K562 (cell line): ENCODE measurements around the gene KRT75. TPM values are rescaled to one million over a fixed set of nuclear protein-coding genes. Genes with fewer than 3 reads are reported as not detected.

ENCODE experiments used
- ATAC-seq: fragments of 200-7000 bp; cut with Tn5 transposase; 3 replicates; pipeline ENCODE4 v1.9.1; 2020; ENCODE audit warnings: moderate library complexity
- BruUV-seq: library from RNA; stranded (reverse); fragments of 400-500 nt; replicated peaks from 2 replicates; lab custom pipeline; 2021; lab: Mats Ljungman, UMichigan
- CTCF ChIA-PET: fragments of 300-600 bp; formaldehyde crosslinking; extraction: SDS; loops from one replicate; lab custom pipeline; 2021; ENCODE audit warnings: low intra/inter-chr PET ratio; lab: Yijun Ruan, JAX
- POLR2A ChIA-PET: fragments of 300-600, 350-650 bp; sonication (Branson Sonifier 250); formaldehyde crosslinking; extraction: SDS; loops from one replicate; lab custom pipeline; 2021; ENCODE audit warnings: antibody characterized with exemption, inconsistent platforms; lab: Yijun Ruan, JAX
- DNase-seq, 4 experiments: peaks; one replicate each; pipeline versions ENCODE4 v3.0.0 to v3.0.0-alpha.2; 2011 to 2018; ENCODE audit warnings: low spot score in 3 of 4, mixed read lengths in 3 of 4; ENCODE audit errors: extremely low read depth in 1 of 4
- FAIRE-seq: peaks from 2 replicates; lab custom pipeline; 2011; peaks lifted over from hg19 to GRCh38; lab: Jason Lieb, UNC
- H2AFZ ChIP-seq: 2 replicates; pipeline ENCODE4 v1.6.0; 2011; ENCODE audit warnings: low read depth, low read length, control low read depth, inconsistent platforms
- H3K27ac ChIP-seq: fragments of 200-600 bp; 3 replicates; pipeline ENCODE4 v1.8.0; 2011; ENCODE audit warnings: low read depth, mild to moderate bottlenecking, control low read depth, inconsistent platforms, low read length, moderate library complexity, mixed read lengths; ENCODE audit errors: extremely low read depth
- H3K27me3 ChIP-seq, 2 experiments: fragments of 300-600 bp in 1 of 2; 2 replicates in 1 of 2; 3 replicates in 1 of 2; pipeline versions ENCODE4 v1.6.0 to v1.8.0; 2011; ENCODE audit warnings: inconsistent platforms in 2 of 2, low read length in 2 of 2, mild to moderate bottlenecking in 1 of 2, mixed read lengths in 1 of 2, moderate library complexity in 1 of 2; ENCODE audit not compliant: control insufficient read depth in 2 of 2, insufficient read depth in 2 of 2
- H3K36me3 ChIP-seq: fragments of 300-600 bp; 3 replicates; pipeline ENCODE4 v1.8.0; 2011; ENCODE audit warnings: mild to moderate bottlenecking, low read length, inconsistent platforms; ENCODE audit not compliant: control insufficient read depth, insufficient read depth
- H3K4me1 ChIP-seq, 2 experiments: fragments of 200-600 bp in 1 of 2; replicated peaks in 1 of 2; 2 replicates in 1 of 2; 3 replicates in 1 of 2; pipeline versions ENCODE4 v1.5.1 to v1.8.0; 2011; ENCODE audit warnings: inconsistent platforms in 2 of 2, low read length in 2 of 2, mild to moderate bottlenecking in 1 of 2, mixed read lengths in 1 of 2, moderate library complexity in 1 of 2; ENCODE audit not compliant: control insufficient read depth in 2 of 2, insufficient read depth in 2 of 2
- H3K4me2 ChIP-seq: 2 replicates; pipeline ENCODE4 v1.6.1; 2011; ENCODE audit warnings: low read length, control low read depth, inconsistent platforms, mixed read lengths; ENCODE audit not compliant: insufficient read depth
- H3K4me3 ChIP-seq: fragments of 200-600 bp; sonication (generic), shearing (Covaris generic); 2 replicates; pipeline ENCODE4 v1.5.1; 2016; ENCODE audit warnings: control low read depth, inconsistent platforms
- H3K79me2 ChIP-seq: fragments of 200-600 bp; 3 replicates; pipeline ENCODE4 v1.8.0; 2011; ENCODE audit warnings: low read length, inconsistent platforms; ENCODE audit not compliant: control insufficient read depth, insufficient read depth
- H3K9ac ChIP-seq, 2 experiments: 2 replicates each; pipeline versions ENCODE4 v1.6.0 to v1.6.1; 2011; ENCODE audit warnings: low read depth in 2 of 2, low read length in 2 of 2, control low read depth in 1 of 2, inconsistent platforms in 1 of 2, mild to moderate bottlenecking in 1 of 2, mixed read lengths in 1 of 2; ENCODE audit not compliant: insufficient read depth in 1 of 2
- H3K9me1 ChIP-seq: one replicate; pipeline ENCODE4 v1.6.0; 2011; ENCODE audit warnings: inconsistent platforms, mild to moderate bottlenecking, low read length, moderate library complexity; ENCODE audit not compliant: control insufficient read depth, insufficient read depth
- H3K9me3 ChIP-seq: replicated peaks from 2 replicates; pipeline ENCODE4 v1.5.1; 2011; ENCODE audit warnings: low read depth, low read length, inconsistent platforms; ENCODE audit not compliant: control insufficient read depth, insufficient read depth
- H4K20me1 ChIP-seq: replicated peaks from 2 replicates; pipeline ENCODE4 v1.6.1; 2011; ENCODE audit warnings: low read length, inconsistent platforms, mixed read lengths; ENCODE audit not compliant: control insufficient read depth, insufficient read depth
- CREBBP ChIP-seq: IDR thresholded peaks from one replicate; pipeline ENCODE4 v1.6.1; 2012; ENCODE audit warnings: low read depth, mild to moderate bottlenecking, control low read depth, inconsistent platforms, low read length
- DPF2 ChIP-seq: fragments of 450-650 bp; IDR thresholded peaks from 2 replicates; pipeline ENCODE4 v1.6.1; 2016
- EP300 ChIP-seq: IDR thresholded peaks from 2 replicates; pipeline ENCODE4 v1.6.1; 2012; ENCODE audit warnings: low read length, improper control_type of control experiment
- EWSR1 ChIP-seq: fragments of 450-650 bp; IDR thresholded peaks from 2 replicates; pipeline ENCODE4 v1.6.1; 2018; ENCODE audit warnings: borderline replicate concordance, mild to moderate bottlenecking, low read depth, moderate library complexity; ENCODE audit not compliant: partially characterized antibody
- EZH2 ChIP-seq: IDR thresholded peaks from 2 replicates; pipeline ENCODE4 v1.6.1; 2012; ENCODE audit warnings: low read depth, mild to moderate bottlenecking, inconsistent platforms, low read length, borderline replicate concordance
- MED1 ChIP-seq: sonication (generic); formaldehyde crosslinking; IDR thresholded peaks from 2 replicates; pipeline ENCODE4 v1.8.1; 2023; ENCODE audit warnings: missing genetic modification reagents, borderline replicate concordance
- MYNN ChIP-seq, 2 experiments: sonication (generic); formaldehyde crosslinking in 1 of 2; IDR thresholded peaks; 2 replicates each; pipeline versions ENCODE4 v1.5.0 to v1.6.1; 2016 to 2020; ENCODE audit warnings: antibody characterized with exemption in 1 of 2, missing genetic modification reagents in 1 of 2
- RNF219 ChIP-seq: fragments of 250-450 bp; sonication (Bioruptor Pico); IDR thresholded peaks from 2 replicates; pipeline ENCODE4 v1.5.0; 2022; ENCODE audit warnings: mild to moderate bottlenecking
- SMARCA5 ChIP-seq: fragments of 450-650 bp; IDR thresholded peaks from 2 replicates; pipeline ENCODE4 v1.6.1; 2016
- ZBED1 ChIP-seq: IDR thresholded peaks from 2 replicates; pipeline ENCODE4 v1.6.1; 2014
- ZNF311 ChIP-seq: fragments of 250-450 bp; sonication (Bioruptor Pico); IDR thresholded peaks from 2 replicates; pipeline ENCODE4 v1.4.0; 2020; ENCODE audit warnings: mild to moderate bottlenecking, moderate library complexity
- ZNF778 ChIP-seq: fragments of 450-650 bp; formaldehyde crosslinking; IDR thresholded peaks from 2 replicates; pipeline ENCODE4 v1.4.0; 2020; ENCODE audit warnings: mild to moderate bottlenecking, moderate library complexity
- WGBS: fragments of 100-300 bp; shearing (Covaris generic); methylation state at CpG from one replicate; pipeline ENCODE4 v1.1.6; 2016; ENCODE audit warnings: low coverage, mixed read lengths; ENCODE audit not compliant: insufficient coverage; ENCODE audit errors: missing lambda C conversion rate; 5-methylcytosine and 5-hydroxymethylcytosine counted together
- in situ Hi-C: fragments of 300-500 bp; cut with MboI; formaldehyde crosslinking; loops from 4 replicates; pipeline ENCODE4 v1.15.0; 2018; ENCODE audit warnings: inconsistent platforms, mixed read lengths
- intact Hi-C: fragments of 100-400 bp; cut with micrococcal nuclease; formaldehyde crosslinking; loops from 2 replicates; pipeline ENCODE4 v1.14.2; 2022
- polyA plus RNA-seq, 8 experiments: library from polyadenylated mRNA; depleted of rRNA in 4 of 8; stranded (reverse) in 5 of 8; unstranded in 3 of 8; fragments of >200 nt; fragmentation: Nextera tagmentation in 2 of 8; fragmentation: Illumina TruSeq in 1 of 8; extraction: Ambion mirVana in 2 of 8; extraction: Trizol in 1 of 8; gene quantifications; 2 replicates each; pipeline versions ENCODE4 v1.2.1 to v1.2.3, GENCODE V29; 2011 to 2014; ENCODE audit warnings: inconsistent platforms in 1 of 8, missing spikeins in 1 of 8
- total RNA-seq, 7 experiments: library from RNA; depleted of rRNA in 6 of 7; stranded (reverse); fragments of >200 nt in 6 of 7; fragmentation: Illumina TruSeq in 2 of 7; extraction: Trizol in 2 of 7; gene quantifications; 2 replicates each; pipeline versions ENCODE4 v1.2.1 to v1.2.3, GENCODE V29; 2011 to 2021; ENCODE audit warnings: low replicate concordance in 1 of 7
- TF ChIP-seq, protein P1 (sequence below): fragments of 250-450 bp; sonication (Bioruptor Pico); IDR thresholded peaks from 2 replicates; pipeline ENCODE4 v1.4.0; 2020; ENCODE audit warnings: mild to moderate bottlenecking
- TF ChIP-seq, protein P2 (sequence below), 3 experiments: fragments of 200-800 bp in 1 of 3; fragments of 250-450 bp in 1 of 3; fragments of 450-650 bp in 1 of 3; sonication (Bioruptor Pico) in 1 of 3; sonication (Bioruptor generic) in 1 of 3; formaldehyde crosslinking in 1 of 3; IDR thresholded peaks; 2 replicates each; pipeline versions ENCODE4 v1.6.1 to v1.8.0; 2016 to 2022; ENCODE audit warnings: mild to moderate bottlenecking in 2 of 3, missing genetic modification characterization in 2 of 3, missing compliant biosample characterization in 1 of 3, moderate library complexity in 1 of 3

Gene KRT75
- total and polyA plus RNA-seq, 9 of the 15 experiments (the other 6 are each of a cell fraction or from before 2014, with no cell fraction given), result not detected

DNA sequence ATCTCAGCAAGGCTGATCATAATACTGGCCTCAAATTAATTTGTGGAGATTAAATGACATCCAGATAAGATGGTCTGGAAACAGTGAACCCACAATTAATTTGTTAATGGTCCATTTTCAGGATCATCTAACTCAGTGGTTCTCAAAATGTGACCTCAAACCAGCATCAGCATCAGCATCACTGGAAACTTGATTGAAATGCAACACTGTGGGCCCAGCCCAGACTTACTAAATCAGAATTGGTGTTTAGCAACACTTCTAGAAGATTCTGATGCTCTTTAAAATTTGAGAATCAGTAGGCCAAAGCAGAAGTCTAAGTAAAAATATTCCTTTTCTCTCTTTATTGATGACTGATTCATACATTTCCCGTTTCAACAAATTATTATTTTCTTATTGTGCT, 17.4 kb downstream of the KRT75 start:
- Histone ChIP-seq H3K4me1 (no peaks in the 10 kb centered on the region; a peak in 1 of 5 replicates), H3K9ac (no peak overlapping the region), H3K27me3 (peaks cover 0 to 20% of the 10 kb centered on the region in 2 experiments; a peak in 2 of 5 replicates), H2AFZ (no peak overlapping the region), H3K9me1 (peaks cover 3% of the 10 kb centered on the region), H4K20me1 (peaks cover 7% of the 10 kb centered on the region; the same call in 1 of the 2 replicates), H3K4me3 (no peak overlapping the region), H3K79me2 (no peaks in the 10 kb centered on the region), H3K36me3 (no peaks in the 10 kb centered on the region), H3K4me2 (no peak overlapping the region), H3K9me3 (no peaks in the 10 kb centered on the region), H3K27ac (no peak overlapping the region)
- DNase-seq (no peak), ATAC-seq (no peak), FAIRE-seq (no peak)
- intact Hi-C loops (no loop called here), in situ Hi-C loops (no loop called here)
- CTCF ChIA-PET, result no interaction called here
- WGBS, result 0% methylated on average over 1 of the region's 1 CpG
- BruUV-seq, result no TSS peak
- no peak for TF ChIP-seq DPF2
- no peak for TF ChIP-seq EP300
- no peak for TF ChIP-seq MED1 (CRISPR knock-in tag)
- TF ChIP-seq ZNF311, result no peak
- TF ChIP-seq, protein P1, sequence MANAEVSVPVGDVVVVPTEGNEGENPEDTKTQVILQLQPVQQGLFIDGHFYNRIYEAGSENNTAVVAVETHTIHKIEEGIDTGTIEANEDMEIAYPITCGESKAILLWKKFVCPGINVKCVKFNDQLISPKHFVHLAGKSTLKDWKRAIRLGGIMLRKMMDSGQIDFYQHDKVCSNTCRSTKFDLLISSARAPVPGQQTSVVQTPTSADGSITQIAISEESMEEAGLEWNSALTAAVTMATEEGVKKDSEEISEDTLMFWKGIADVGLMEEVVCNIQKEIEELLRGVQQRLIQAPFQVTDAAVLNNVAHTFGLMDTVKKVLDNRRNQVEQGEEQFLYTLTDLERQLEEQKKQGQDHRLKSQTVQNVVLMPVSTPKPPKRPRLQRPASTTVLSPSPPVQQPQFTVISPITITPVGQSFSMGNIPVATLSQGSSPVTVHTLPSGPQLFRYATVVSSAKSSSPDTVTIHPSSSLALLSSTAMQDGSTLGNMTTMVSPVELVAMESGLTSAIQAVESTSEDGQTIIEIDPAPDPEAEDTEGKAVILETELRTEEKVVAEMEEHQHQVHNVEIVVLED (CRISPR knock-in tag), result no peak
- TF ChIP-seq SMARCA5, result no peak
- no peak for TF ChIP-seq MYNN (IDR thresholded peaks at IDR 0.05)
- TF ChIP-seq MYNN (CRISPR knock-in tag; IDR thresholded peaks at IDR 0.05), result no peak
- TF ChIP-seq, protein P2, sequence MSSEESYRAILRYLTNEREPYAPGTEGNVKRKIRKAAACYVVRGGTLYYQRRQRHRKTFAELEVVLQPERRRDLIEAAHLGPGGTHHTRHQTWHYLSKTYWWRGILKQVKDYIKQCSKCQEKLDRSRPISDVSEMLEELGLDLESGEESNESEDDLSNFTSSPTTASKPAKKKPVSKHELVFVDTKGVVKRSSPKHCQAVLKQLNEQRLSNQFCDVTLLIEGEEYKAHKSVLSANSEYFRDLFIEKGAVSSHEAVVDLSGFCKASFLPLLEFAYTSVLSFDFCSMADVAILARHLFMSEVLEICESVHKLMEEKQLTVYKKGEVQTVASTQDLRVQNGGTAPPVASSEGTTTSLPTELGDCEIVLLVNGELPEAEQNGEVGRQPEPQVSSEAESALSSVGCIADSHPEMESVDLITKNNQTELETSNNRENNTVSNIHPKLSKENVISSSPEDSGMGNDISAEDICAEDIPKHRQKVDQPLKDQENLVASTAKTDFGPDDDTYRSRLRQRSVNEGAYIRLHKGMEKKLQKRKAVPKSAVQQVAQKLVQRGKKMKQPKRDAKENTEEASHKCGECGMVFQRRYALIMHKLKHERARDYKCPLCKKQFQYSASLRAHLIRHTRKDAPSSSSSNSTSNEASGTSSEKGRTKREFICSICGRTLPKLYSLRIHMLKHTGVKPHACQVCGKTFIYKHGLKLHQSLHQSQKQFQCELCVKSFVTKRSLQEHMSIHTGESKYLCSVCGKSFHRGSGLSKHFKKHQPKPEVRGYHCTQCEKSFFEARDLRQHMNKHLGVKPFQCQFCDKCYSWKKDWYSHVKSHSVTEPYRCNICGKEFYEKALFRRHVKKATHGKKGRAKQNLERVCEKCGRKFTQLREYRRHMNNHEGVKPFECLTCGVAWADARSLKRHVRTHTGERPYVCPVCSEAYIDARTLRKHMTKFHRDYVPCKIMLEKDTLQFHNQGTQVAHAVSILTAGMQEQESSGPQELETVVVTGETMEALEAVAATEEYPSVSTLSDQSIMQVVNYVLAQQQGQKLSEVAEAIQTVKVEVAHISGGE (CRISPR knock-in tag; IDR thresholded peaks at IDR 0.05), result no peak
- no peak for TF ChIP-seq ZNF778
- TF ChIP-seq EZH2, result no peak
- no peak for TF ChIP-seq CREBBP
- TF ChIP-seq ZBED1, result no peak
- TF ChIP-seq EWSR1, result no peak
- no peak for TF ChIP-seq RNF219 (CRISPR knock-in tag)
- POLR2A ChIA-PET, result interaction anchor here (0.7 kb wide), 1 partner anchor 9 kb away, joined by 3 read pairs; no protein-coding TSS in a partner anchor
